HG03103 (cell line): ENCODE measurements around the gene CPA1.

Experiments
- ATAC-seq: cut with Tn5 transposase; IDR thresholded peaks from one replicate; pipeline ENCODE4 v1.9.1; 2021; ENCODE audit warnings: low read depth; ENCODE audit not compliant: unreplicated experiment

Gene CPA1

GRCh38 chr7:130353196-130353595 lies 27.1 kb upstream of the CPA1 start:
- no peak for ATAC-seq

GRCh38 chr7:130356121-130356875 lies 24.0 kb upstream of the CPA1 start:
- no peak for ATAC-seq

- ATAC-seq: no peak
Observed at GRCh38 chr7:130356876-130357611, 23.2 kb upstream of the CPA1 start.

GRCh38 chr7:130358471-130358870 lies 21.8 kb upstream of the CPA1 start:
- ATAC-seq: no peak

- ATAC-seq: no peak
Observed at GRCh38 chr7:130359276-130359857, 20.9 kb upstream of the CPA1 start.

- ATAC-seq: no peak
Observed at GRCh38 chr7:130360518-130360917, 19.8 kb upstream of the CPA1 start.

GRCh38 chr7:130361681-130362080 lies 18.6 kb upstream of the CPA1 start:
- no peak for ATAC-seq

GRCh38 chr7:130362251-130362816 lies 18.0 kb upstream of the CPA1 start:
- no peak for ATAC-seq

GRCh38 chr7:130363026-130363847 lies 17.1 kb upstream of the CPA1 start:
- ATAC-seq: no peak

GRCh38 chr7:130364451-130364850 lies 15.8 kb upstream of the CPA1 start:
- ATAC-seq: no peak

- no peak for ATAC-seq
Observed at GRCh38 chr7:130365088-130365487, 15.2 kb upstream of the CPA1 start.

GRCh38 chr7:130365511-130366441 lies 14.5 kb upstream of the CPA1 start:
- peak; percentile 72 for ATAC-seq

GRCh38 chr7:130366564-130366963 lies 13.7 kb upstream of the CPA1 start:
- no peak for ATAC-seq

GRCh38 chr7:130367088-130367755 lies 13.1 kb upstream of the CPA1 start:
- ATAC-seq: no peak

GRCh38 chr7:130367836-130368746 lies 12.2 kb upstream of the CPA1 start:
- no peak for ATAC-seq

GRCh38 chr7:130369110-130369711 lies 11.1 kb upstream of the CPA1 start:
- ATAC-seq: no peak

GRCh38 chr7:130369831-130370550 lies 10.3 kb upstream of the CPA1 start:
- ATAC-seq: no peak
